GM19023 (cell line): ENCODE measurements around the gene PALD1.
A peak's percentile ranks its signal among the peaks of the same experiment; 100 is the strongest.

ENCODE experiments used
- ATAC-seq: cut with Tn5 transposase; IDR thresholded peaks from one replicate; pipeline ENCODE4 v1.9.1; 2021; ENCODE audit warnings: mild to moderate bottlenecking, moderate library complexity; ENCODE audit not compliant: unreplicated experiment

PALD1 gene

DNA sequence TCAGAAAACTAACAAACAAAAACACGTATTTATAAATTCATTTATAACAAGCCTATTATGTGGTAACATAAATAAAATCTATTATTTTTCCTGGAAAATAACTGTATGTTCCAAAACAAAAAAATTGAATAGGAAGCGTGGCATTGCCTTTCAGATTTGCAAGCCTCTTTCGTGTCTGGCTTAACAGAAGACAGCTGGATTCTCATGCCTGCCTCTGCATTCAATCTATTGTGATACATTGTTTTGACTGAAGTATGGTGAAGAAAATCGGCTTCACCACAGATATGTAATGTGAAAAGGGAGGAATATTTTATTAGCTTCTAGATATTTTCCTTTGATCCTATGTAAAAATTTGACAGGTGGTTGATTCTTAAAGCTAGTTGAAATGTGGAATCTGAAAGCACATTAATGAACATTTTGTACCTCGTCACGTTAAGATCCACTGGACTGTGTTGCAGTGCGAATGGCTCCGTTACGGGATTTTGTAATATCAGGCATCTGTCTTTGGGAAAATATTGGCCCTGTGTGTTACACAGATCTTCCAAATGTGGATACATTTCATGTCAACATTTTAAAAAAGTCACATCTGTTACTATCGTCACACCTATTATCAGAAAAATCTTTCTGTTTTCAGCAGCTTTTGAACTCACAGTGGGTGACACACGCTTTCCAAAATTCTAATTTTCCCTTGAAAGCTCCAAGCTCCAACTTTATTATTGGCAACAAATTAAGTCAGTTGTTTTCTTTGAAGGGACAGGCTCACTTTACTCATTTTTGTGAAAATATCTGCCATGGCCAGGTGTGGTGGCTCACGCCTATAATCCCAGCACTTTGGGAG lies 26.2 kb downstream of the PALD1 start:
- no peak for ATAC-seq

DNA sequence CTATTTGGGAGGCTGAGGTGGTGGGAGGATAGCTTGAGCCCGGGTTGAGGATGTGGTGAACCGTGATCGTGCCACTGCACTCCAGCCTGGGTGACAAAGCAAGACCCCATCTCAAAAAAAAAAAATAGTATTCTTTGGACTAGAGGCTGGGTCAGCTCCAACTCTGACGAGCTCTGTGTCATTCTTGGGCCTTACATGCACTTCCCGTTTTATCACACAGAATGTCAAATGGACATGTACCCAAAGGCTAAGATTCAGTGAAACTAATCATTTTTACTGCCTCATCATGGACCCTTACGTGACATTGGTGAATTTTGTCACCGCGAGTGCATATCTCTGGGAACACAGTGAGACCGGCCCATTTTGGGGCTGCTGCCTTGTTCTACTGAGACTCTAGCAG lies 27.3 kb downstream of the PALD1 start:
- no peak for ATAC-seq

DNA sequence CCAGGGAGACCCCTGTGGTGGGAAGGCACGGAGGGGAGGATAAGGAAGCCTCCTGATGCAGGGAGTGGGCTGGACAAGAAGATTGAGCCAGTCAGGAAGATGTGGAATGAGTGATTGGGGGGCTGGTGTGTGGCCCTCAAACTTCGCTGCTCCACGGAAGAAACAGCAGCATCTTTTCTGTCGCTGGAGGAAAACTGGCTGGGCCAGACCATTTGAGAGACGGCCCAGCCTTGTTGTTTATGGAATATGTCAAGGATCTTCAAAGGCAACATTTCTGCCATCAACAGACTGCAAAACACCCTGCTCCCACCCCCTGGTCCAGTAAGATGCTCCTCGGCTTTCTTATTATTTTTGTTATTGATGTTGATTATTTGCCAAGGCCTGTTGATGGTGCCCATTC lies 29.4 kb downstream of the PALD1 start:
- no peak for ATAC-seq

DNA sequence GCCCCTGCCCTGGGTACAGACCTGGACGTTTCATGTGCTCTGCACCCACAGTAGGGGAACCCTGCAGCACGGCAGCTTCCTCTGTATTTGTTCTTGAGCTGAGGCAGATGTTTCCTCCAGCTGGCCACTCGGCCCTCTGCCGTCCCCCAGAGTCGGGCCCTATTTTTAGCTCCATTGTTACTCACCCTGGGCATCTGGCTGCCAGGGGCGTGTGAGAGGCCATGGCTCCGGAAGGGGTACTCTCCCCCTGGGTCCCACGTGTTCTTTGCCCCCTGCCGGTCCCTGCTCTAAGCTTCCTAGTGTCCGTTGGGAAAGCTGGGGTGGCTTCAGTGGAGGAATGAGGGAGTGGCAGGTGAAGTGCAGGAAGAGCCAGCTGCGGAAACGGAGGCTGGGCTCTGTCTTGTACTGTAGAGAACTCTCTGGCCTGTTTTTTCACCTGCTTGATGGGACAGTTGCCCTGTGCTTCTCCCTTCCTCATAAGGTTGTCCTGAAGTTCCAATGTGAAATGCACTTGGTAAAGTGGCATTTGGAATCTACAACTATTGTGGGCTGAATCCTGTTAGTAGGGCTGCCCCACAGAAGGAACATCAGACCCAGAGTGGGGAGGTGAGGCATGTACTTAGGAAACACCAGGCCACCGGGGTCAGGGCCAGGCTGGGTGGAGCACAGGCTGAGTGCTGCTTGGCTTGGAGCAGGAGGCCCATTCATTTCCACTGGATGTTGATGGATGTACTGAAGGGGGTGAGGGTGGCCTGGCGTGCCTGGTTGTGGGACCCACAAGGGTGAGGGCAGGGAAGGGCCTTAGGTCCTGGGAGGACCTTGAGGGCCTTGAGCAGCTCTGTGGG lies 30.6 kb downstream of the PALD1 start:
- no peak for ATAC-seq

DNA sequence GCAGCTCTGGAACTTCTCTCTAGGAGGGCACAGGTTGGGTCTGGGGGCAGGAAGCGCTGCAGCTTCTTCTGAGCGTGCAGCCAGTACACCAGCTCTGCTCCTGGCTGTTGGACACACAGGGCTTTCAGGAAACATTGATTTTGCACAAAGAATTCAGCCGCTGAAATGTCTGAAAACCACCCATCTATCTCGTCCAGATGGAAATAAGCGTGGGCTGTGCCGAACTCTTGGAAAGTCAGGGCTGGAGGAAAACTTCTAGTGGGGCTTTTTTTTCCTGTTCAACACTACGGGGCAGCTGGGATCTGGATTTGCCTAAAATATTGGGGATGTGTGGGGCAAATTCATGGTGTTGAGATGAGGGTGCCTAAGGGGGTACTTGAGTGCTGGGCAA lies 31.2 kb downstream of the PALD1 start:
- ATAC-seq: no peak

DNA sequence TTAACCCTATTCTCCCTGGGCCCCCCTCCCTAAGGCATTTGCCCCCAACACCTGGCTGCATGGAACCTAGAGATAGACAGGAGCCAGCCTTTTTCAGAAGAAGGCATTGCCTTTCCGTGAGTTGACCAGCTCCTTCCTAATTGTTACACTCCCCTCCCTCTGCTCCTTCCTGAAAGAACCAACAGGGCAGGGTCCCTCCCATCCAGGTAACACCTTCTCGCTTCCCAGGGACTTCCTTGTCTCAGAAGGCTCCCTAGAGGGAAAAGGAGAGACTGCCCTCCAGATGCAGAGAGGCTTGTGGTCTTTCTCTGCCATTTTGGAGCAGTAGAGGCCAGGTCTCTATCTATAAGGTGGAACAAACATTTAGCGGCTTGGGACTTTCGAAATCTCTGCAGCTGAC lies 31.9 kb downstream of the PALD1 start:
- ATAC-seq: no peak

DNA sequence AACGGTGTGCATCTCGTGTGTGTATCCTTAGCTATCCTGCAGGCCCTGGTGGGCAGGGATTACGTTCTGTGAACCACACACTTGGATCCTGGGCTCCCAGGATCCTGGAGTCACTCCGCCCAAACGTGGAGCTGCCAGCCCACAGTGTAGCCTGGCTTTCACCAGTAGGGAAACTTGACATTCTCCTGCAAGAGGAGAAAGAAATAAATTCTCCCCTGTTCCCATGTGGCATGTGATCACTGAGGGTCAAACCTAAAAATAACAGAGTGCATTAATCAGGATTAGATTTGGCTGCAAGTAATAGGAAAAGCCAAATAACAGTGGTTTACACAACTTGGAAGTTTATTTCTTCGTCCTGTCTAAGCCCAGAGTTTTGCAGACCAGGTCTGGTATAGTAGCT lies 32.3 kb downstream of the PALD1 start:
- ATAC-seq: no peak

DNA sequence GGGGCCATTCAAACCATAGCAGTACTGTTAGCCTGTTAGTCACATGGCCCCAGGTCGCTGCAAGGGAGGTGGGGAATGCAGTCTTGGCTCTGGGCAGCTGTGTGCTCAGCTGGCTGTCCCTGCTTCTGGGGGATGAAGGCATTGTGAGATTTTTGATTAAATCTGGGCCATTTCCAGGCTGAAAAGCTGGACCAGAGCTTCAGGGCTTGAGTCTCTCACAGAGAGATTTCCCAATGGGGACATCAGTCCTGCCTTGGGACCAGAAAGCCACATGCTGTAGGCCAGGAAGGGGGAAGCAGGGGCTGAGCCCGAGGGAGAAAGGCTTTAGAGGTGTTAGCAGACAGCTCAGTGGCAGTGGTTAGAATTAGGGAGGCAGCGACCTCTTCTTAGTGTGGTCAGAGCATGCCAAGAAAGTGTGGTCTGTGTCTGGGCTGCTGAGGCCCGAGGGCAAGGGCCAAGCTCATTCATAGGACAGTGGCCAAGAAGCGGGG lies 33.6 kb downstream of the PALD1 start:
- no peak for ATAC-seq

DNA sequence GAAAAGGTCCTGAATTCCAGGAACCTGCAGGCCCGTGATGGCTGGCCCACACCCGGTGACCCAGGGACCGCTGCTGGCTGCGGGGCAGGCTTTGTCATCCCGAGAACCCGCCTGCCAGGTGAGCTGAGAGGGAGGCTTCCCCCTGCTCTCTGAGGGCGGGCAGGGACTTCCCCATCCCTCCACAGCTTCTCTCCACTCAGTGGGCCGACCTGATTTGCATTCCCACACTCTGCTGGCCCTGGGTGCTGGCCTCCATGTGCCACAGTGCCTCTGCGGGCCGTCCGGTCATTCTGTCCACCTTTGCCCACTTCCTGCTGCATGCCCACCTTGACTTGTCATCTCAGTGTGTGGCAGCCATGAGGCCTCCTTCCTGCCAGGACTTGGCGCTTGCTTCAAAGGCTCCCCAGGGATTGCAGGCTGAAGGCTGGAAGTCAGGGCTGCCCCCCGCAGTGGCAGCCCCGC lies 35.3 kb downstream of the PALD1 start:
- ATAC-seq: peak; percentile 94

DNA sequence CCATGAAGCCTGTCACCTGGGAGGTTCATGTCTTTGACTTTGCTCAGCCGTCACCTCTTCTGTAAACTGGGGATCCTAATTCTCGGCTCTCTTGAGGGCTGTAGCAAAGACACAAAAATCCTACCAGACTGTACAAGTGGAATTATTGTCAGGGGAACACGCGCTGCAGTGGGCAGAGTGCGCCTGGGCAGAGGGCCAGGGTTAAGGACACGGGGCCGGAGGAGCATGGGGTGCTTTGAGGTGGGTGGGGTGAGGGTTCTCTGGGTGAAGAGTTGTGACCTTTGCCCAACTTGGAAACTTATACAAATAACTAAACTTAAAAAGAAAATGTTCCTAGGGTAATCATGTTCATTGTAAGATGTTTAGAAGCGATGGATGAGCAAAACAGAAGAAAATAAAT lies 36.0 kb downstream of the PALD1 start:
- no peak for ATAC-seq

DNA sequence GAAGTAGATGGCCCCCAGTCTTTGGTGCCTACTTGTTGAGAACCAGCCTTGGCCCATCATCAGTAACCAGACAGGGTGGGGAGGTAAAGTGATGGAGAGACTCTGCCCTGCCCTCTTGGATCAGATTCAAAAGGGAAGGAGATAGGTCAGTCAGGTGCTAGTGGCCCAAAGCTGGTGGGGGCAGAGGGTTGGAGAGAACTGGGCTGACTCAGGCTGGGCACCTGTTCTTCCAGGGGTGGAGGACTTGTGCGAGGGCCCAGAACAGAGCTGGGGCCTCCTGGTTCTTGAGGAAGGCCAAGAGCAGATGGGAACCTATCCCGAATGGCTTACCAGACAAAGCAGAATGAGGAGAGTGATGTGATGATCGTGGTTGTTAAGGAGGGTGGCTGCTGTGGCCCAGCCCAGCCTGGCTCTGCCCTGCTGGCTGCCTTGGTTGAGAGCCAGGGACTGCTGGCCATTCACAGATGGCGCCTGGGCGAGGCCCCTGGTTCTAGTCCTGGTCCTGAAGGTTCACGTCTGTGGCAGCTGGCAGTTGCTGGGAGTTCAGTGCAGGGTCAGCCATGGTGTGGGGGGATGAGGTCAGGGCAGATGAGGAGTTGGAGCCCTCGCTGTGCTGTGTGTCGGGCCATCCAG lies 36.6 kb downstream of the PALD1 start:
- ATAC-seq: no peak

DNA sequence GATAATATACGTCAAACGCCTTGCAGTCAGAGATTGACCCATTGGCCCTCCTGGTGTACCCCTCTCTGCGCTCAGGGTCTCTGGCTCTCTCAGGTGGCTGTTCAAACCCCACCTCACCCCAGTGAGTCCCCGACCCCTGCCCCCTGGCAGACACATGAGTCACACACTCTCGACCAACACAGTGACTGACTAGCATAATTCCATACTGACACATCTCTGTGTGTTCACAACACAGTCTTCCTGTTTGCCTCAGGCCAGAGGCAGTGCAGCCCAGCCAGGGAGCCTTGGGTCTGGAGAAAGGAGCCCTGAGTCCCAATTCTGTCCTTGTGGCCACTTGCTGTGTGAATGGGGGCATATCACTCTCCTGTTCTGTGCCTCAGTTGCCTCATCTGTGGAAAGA lies 40.1 kb downstream of the PALD1 start:
- ATAC-seq: no peak

DNA sequence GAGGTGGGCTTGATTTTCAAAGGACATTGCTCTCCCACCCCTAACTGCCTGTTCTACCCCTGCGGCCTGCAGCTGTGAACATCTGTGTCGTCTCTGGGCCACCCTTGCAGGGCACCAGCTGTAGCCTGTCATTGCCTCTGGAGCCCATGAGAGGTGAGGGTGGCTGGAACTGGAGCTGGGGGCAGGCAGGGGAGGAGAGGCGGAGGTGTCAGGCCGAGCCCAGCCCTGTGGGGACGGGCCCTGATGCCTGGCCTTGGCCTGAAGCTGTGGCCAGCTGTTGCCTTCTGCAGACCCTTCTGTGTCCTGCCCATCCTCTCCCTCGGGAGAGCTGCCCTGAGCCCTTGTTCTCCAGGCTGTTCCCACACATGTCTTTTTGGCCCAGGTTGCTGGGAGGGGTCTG lies 44.5 kb downstream of the PALD1 start:
- no peak for ATAC-seq

DNA sequence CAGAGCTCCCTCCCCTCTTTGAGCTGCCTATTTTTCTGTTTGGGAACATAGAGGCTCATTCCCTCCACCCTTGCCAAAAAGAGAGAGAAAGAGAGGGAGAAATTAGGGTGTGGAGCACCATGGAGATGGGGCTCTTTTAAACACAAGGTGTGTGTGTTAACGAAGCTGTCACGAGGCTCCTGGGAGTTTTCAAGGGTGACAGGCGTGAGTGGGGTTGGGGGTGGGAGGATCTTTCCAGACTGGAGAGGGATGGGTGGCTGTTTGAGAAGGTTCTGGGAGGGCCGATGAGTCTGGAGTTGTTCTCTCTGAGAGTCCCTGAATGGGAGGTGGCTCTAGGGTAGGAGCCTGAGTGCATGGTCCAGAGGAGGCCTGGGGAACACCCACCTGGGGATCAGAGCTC lies 45.0 kb downstream of the PALD1 start:
- ATAC-seq: no peak

DNA sequence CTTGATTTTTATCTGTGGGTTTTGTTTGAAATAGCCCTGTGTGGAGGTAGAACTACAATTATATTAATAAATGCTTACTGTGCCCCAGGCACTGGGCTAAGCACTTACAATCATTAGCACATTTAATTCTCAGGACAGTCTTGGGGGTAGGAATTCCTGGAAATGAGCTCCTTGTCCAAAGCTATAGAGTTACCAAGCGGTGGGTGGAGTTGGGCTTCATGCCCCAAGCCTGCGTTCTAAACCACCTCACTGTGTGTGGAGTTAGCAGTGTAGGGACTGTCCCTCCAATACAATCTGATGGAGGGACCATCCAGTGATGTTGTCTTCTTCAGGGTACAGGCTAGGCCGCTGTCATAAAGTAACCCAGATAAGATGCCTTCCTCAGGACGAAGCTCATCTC lies 49.7 kb downstream of the PALD1 start:
- no peak for ATAC-seq

DNA sequence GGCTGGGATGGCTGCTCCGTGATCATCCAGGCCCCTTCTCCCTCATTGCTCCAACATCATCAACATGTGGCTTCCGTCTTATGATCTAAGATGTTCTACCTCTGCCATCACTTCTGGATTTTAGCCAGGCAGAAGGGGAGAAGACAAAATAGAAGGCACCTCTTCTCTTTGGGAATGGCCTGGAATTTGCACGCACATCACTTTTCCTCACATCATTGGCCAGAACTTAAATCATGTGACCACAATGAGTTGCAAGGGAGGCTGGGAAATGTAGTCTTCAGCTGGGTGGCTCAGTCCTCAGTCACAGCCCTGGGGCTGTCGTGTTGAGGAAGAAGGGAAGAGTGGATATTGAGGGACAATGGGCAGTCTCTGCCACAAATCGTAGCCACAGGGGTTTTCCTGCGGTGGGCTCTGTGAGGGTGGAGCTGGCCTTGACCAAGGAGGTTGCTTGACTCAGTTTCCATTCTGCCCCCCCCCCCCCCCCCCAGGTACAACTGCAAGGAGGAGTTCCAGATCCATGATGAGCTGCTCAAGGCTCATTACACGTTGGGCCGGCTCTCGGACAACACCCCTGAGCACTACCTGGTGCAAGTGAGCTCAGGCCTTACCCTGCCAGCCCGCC lies 50.3 kb downstream of the PALD1 start:
- ATAC-seq: no peak

DNA sequence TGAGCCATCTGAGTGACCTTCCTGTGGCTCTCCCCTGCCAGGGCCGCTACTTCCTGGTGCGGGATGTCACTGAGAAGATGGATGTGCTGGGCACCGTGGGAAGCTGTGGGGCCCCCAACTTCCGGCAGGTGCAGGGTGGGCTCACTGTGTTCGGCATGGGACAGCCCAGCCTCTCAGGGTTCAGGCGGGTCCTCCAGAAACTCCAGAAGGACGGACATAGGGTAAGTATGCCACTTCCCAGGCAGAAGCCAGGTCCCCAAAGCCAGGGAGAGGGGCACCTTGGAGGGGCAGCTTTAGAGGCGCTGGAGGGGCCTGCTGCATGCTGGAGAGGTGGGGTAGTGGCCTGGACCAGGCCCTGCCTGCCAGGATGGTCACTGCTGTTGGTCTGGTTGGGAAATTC lies 51.3 kb downstream of the PALD1 start:
- ATAC-seq: no peak

DNA sequence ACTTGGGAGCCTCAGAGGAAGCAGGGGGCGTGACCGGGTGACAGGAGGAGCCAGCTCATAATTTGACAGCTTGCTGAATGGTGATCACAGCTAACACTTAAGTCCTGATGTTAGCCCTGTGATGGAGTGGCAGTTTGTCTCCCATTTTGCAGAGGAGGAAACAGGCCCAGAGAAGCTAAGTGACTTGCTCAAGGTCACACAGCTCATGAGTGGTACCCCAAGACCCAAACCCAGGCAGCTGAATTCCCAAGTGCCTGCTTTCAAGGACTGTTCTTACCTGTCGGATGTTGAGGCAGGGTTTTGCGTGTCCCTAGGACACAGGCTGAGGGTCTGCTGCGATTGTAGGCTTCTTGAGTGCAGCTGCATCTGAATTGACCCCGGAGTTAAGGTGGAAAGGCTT lies 51.7 kb downstream of the PALD1 start:
- ATAC-seq: no peak

DNA sequence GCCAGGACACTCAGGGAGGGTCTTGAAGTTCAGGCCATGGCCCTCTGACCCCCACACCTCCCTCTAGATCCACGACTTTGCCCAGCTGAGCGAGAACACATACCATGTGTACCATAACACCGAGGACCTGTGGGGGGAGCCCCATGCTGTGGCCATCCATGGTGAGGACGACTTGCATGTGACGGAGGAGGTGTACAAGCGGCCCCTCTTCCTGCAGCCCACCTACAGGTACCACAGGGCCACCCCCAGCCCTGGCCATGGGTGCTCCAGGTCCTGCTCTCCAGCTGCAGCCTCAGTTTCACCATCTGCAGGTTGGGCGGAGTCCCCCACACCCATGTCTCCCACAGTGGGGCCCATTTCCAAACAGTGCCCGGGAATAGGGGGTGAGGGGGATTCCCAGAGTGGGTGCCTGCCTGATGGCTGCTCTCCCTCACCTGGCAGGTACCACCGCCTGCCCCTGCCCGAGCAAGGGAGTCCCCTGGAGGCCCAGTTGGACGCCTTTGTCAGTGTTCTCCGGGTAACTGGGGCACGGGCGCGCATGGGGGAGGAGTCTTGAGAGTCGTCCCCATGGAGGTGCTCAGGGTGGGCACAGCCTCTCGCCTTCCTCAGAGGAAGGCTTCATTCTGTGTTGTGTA lies 54.1 kb downstream of the PALD1 start:
- ATAC-seq: no peak

DNA sequence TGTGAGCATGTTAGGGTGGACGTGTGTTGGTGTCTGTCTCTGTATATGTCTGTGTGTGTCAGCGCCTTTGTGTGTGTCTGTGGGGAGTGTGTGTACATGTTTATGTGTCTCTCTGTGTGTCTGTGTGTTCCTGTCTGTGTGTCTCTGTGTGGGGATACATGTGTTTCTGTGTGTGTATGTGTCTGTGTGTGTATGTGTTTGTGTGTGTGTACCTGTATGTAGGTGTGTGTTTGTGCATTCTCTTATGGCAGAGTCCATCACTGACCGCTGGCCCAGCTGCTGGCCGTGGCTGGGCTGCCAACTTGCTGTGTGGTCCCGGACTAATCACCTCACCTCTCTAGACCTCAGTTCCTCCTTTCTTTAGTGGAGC lies 54.6 kb downstream of the PALD1 start:
- no peak for ATAC-seq

DNA sequence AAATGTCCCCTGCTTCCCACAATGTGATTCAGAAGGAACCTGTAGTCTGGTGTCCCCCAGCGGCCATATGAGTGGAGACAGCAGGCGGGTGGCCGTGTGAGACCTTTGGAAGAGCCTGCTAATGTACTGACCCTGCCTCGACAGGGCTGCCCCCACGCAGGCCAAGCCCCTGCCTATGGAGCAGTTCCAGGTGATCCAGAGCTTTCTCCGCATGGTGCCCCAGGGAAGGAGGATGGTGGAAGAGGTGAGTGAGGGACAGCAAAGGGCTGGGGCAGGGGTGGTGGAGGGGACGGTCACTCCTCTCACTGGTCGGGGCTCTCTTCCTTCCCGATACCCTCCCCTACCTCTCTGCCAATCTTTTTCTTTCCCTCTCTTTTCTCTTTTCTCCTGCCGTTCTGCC lies 55.7 kb downstream of the PALD1 start:
- no peak for ATAC-seq
